OCI-LY3 (cell line): ENCODE data around the gene SULF2.

Source experiments
- CTCF ChIP-seq: fragments of 200-600, 300-600 bp; sonication (generic); IDR thresholded peaks from 2 replicates; pipeline ENCODE4 v1.5.1; 2014; ENCODE audit warnings: antibody characterized with exemption, low read length, low read depth
- EZH2phosphoT487 ChIP-seq: fragments of 200-600 bp; shearing (Covaris generic); IDR thresholded peaks from 2 replicates; pipeline ENCODE4 v1.6.1; 2018; ENCODE audit warnings: antibody characterized with exemption, mixed run types, low read depth

DNA sequence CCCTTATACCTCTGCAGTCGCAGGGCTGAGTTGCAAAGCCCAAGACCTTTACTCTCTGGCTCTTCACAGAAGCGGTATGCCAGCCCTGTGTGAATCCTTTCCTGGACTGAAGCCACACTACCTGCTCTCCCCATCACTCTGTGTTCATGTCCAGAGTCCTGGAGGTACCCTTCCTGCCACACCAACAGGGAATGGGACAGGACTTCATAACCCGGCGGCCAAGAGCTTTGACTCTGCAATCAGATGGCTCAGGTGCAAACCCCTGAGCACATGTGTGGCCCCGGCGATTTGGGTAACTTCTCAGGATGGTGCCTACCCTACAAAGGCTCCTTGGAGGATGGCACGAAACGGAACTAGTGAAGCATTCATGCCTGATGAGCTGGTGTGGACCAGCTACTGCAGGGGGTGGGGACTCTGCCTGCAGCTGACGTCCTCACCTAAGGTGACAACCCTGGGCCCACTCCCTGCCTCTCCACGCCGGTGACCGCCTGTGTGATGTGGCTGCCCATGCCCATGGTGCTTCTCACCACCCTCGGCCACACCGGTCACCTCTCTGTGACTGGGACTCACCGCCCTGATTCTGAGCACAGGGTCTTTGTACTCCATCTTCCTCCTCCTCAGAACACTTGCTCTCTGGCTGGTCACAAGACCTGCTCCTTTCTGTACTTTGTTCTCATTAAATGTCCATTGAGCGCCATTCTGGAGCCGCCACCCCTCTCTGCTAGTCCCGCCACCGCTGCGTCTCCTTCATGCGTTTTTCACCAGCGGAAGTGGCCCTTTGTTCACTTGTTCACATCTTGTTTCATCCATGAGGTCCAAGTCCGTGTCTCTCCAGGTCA is 116.7 kb downstream of the SULF2 start:
- no peak for TF ChIP-seq CTCF
- no peak for TF ChIP-seq EZH2phosphoT487
